Measurements from ENCODE around the gene FKBP9. TPM values are rescaled to one million over a fixed set of nuclear protein-coding genes. Genes with fewer than 3 reads are reported as not detected.
"Not testable (repeated sequence)": the region's sequence is repeated elsewhere in the genome, so short reads cannot be mapped to it uniquely, and the experiment has no call there.

FKBP9 gene
- total RNA-seq, 1 donor from 2014 or later, result 186 TPM

DNA sequence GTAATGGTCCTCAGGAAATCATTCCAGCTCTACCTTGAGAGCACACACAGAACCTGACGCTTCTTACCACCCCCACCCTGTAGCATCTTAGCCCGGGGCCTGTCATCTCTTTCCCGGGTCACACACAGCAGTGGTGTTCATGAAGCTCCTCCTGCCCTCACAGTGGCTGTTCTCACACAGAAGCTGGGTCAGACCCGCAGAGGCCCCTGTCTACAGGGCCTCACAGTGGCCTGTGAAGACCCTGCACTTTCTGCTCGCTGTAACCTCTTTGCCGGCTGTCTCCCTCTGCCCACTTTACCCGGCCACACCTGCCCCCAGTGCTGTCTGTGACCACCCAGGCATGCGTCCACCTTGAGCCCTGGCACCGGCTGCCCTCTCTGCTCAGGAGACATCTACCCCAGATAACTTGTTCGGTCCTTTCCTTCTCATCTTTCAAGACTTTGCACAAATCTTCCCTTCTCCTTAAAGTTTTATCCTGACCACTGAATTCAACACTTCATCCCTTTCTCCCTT, 46.9 kb downstream of the FKBP9 start:
- not testable (repeated sequence) for H3K27ac Mint-ChIP-seq; H3K4me3 Mint-ChIP-seq; H3K27me3 Mint-ChIP-seq (ENCODE audit: low read depth); DNase-seq (ENCODE audit: low spot score in 2 of 2, unreplicated experiment in 2 of 2); H3K4me1 Mint-ChIP-seq; H3K9me3 Mint-ChIP-seq
- H3K36me3 Mint-ChIP-seq, result peaks cover 22% of the 10 kb centered on the region

DNA sequence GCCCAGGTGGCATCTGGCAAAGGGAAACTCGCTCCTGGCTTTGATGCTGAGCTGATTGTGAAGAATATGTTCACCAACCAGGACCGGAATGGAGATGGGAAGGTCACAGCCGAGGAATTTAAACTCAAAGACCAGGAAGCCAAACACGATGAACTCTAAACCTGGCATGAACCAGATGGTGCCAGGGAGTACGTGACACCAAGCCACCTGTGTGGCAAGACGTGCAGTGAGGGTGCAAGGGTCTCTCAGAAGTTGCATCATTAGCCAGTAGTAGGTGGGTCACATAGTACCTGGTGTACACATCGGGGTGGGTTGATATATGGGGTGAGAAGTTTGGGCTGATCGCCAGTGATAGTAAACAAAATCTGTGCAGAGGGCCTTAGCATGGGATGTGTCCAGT, 48.0 kb downstream of the FKBP9 start:
- not testable (repeated sequence) for H3K27me3 Mint-ChIP-seq (ENCODE audit: low read depth); H3K4me3 Mint-ChIP-seq; DNase-seq (ENCODE audit: low spot score in 2 of 2, unreplicated experiment in 2 of 2)

DNA sequence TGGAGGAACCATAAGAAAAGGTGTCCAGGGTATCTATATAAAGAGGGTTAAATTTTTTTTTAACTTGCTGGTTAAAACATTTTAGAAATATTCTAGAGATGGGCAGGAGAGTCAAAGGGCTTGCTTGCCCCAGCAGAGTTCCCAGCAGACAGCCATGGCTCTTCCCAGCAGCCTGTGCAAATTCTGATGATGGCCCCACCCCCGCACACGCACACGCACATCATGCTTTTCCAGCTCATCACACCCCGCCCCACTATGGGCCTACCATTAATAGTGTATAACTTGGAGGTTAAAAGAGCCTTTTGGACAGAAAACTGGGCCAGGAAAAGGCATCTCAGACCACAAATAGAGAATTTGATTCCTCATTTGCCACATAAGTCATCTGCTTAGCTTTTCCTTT, 48.5 kb downstream of the FKBP9 start:
- H3K9me3 Mint-ChIP-seq; H3K27me3 Mint-ChIP-seq (ENCODE audit: low read depth); H3K4me3 Mint-ChIP-seq: not testable (repeated sequence)

More for the DNA sequence above, 48.0 kb downstream of the FKBP9 start:
- Mint-ChIP-seq H3K36me3 (peaks cover 25% of the 10 kb centered on the region), H3K27ac (peak overlapping the region; percentile 56)
- H3K4me1 Mint-ChIP-seq, H3K9me3 Mint-ChIP-seq: not testable (repeated sequence)

DNA sequence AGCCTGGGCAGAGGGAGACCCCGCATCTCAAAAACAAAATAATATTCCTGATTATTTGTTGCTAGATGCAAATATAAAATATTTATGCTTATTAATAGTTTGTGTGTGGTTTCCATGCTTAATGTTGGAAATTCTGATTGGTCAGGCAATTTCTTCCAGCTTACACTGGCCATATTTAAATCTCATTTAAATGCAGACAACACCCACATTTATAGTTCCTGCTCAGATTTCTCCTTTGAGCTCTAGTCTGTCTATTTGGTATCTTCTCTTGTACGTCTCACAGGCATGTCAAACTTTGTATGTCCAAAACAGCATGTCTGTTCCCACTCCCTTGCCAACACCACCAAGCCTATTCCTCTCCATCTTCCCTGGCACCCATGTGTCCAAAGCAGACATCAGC, 52.5 kb downstream of the FKBP9 start:
- Mint-ChIP-seq H3K9me3 (no peaks in the 10 kb centered on the region), H3K36me3 (peaks cover 30% of the 10 kb centered on the region), H3K27ac (no peak overlapping the region), H3K4me1 (no peaks in the 10 kb centered on the region), H3K4me3 (no peak overlapping the region), H3K27me3 (ENCODE audit: low read depth) (no peaks in the 10 kb centered on the region)
- TF ChIP-seq, protein P1, sequence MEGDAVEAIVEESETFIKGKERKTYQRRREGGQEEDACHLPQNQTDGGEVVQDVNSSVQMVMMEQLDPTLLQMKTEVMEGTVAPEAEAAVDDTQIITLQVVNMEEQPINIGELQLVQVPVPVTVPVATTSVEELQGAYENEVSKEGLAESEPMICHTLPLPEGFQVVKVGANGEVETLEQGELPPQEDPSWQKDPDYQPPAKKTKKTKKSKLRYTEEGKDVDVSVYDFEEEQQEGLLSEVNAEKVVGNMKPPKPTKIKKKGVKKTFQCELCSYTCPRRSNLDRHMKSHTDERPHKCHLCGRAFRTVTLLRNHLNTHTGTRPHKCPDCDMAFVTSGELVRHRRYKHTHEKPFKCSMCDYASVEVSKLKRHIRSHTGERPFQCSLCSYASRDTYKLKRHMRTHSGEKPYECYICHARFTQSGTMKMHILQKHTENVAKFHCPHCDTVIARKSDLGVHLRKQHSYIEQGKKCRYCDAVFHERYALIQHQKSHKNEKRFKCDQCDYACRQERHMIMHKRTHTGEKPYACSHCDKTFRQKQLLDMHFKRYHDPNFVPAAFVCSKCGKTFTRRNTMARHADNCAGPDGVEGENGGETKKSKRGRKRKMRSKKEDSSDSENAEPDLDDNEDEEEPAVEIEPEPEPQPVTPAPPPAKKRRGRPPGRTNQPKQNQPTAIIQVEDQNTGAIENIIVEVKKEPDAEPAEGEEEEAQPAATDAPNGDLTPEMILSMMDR (IDR thresholded peaks at IDR 0.05; ENCODE audit: unreplicated experiment), result no peak
- no peak for DNase-seq (ENCODE audit: low spot score in 2 of 2, unreplicated experiment in 2 of 2)

More for the DNA sequence above, 48.5 kb downstream of the FKBP9 start:
- not testable (repeated sequence) for H3K4me1 Mint-ChIP-seq; H3K27ac Mint-ChIP-seq; DNase-seq (ENCODE audit: low spot score in 2 of 2, unreplicated experiment in 2 of 2)
- peaks cover 25% of the 10 kb centered on the region for H3K36me3 Mint-ChIP-seq

DNA sequence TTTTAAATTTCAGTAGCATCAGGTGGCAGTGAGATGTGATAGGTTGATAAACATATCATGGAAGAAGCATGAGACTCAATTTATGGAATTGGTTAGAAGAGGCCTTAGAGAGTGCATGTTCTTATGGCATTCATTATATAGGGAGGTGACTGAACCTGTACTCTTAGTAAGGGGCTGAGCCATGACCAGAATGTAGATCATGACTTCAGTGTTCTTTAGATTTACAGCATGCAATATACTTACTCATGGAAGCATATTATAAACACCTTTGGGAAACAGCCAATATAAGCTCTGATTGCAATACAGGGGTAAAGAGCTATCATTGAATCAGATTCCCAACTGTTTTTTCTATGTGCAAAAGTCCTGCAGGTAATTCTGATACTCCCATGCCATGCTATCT, 55.1 kb downstream of the FKBP9 start:
- DNase-seq (ENCODE audit: low spot score in 2 of 2, unreplicated experiment in 2 of 2), result no peak
- TF ChIP-seq, protein P1 (IDR thresholded peaks at IDR 0.05; ENCODE audit: unreplicated experiment), result no peak
- Mint-ChIP-seq H3K36me3 (peaks cover 34% of the 10 kb centered on the region), H3K4me3 (no peak overlapping the region), H3K27ac (no peak overlapping the region), H3K27me3 (ENCODE audit: low read depth) (no peaks in the 10 kb centered on the region), H3K9me3 (no peaks in the 10 kb centered on the region), H3K4me1 (no peaks in the 10 kb centered on the region)

DNA sequence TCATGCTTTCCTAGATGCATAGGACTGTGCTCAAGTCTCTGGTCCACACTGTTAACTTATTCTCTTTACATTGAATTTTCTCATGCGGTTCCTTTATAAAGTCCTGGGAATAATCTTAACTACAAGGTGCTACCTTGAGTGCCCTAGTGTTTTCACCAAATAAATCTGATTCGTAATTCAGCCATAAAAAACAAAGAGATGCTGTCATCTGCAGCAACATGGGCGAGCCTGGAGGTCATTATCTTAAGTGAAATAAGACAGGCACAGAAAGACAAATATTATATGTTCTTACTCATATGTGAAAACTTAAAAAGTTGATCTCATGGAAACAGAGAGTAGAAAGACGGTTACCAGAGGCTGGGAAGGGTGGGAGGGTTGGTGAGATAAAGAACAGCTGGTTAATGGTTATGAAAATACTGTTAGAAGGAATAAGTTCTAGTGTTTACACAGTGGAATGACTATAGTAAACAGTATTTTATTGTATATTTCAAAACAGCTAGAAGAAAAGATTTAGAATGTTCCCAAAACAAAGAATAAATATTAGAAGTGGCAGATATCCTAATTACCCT, 67.0 kb downstream of the FKBP9 start:
- H3K9me3 Mint-ChIP-seq, result no peaks in the 10 kb centered on the region
- DNase-seq (ENCODE audit: low spot score in 2 of 2, unreplicated experiment in 2 of 2), result no peak
- no peaks in the 10 kb centered on the region for H3K4me1 Mint-ChIP-seq
- H3K27me3 Mint-ChIP-seq (ENCODE audit: low read depth), result no peaks in the 10 kb centered on the region
- H3K36me3 Mint-ChIP-seq, result peaks cover 13% of the 10 kb centered on the region
- no peak overlapping the region for H3K4me3 Mint-ChIP-seq
- no peak overlapping the region for H3K27ac Mint-ChIP-seq
- TF ChIP-seq, protein P1 (IDR thresholded peaks at IDR 0.05; ENCODE audit: unreplicated experiment), result no peak

DNA sequence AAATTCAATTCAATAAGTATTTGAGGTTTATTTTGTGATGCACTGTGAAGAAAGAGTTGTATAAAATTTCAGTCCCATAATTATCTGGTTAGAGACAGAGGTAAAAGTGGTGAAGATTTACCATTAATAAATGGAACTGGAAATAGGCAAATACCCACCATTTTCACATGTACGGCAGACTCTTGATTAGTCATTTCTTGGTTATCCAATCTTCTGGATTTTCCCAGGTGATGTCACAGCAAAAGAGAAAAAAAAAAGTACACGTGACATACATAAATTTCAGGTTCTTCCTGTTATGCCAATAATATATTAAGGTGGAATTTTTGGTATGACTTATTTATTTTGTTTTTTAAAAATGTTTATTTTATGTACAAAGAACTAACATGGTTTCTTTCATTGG, 78.5 kb downstream of the FKBP9 start:
- Mint-ChIP-seq H3K9me3 (no peaks in the 10 kb centered on the region), H3K4me1 (peaks cover 16% of the 10 kb centered on the region), H3K36me3 (peaks cover 4% of the 10 kb centered on the region), H3K4me3 (no peak overlapping the region), H3K27ac (no peak overlapping the region), H3K27me3 (ENCODE audit: low read depth) (no peaks in the 10 kb centered on the region)
- TF ChIP-seq, protein P1 (IDR thresholded peaks at IDR 0.05; ENCODE audit: unreplicated experiment), result no peak
- no peak for DNase-seq (ENCODE audit: low spot score in 2 of 2, unreplicated experiment in 2 of 2)

All from mesothelial cell of epicardium (in vitro differentiated cells).